Transverse colon (tissue), 4 donors: ENCODE data around the gene DERA.

Experiments used
- CTCF ChIP-seq, 5 experiments: fragments of 200-600 bp in 3 of 5; fragments of 450-650 bp in 2 of 5; sonication (generic) in 3 of 5; IDR thresholded peaks; 1 replicate in 2 of 5; 2 replicates in 3 of 5; pipeline ENCODE4 v1.5.1; 2016 to 2017; ENCODE audit warnings: antibody characterized with exemption in 5 of 5, inconsistent platforms in 3 of 5, mild to moderate bottlenecking in 2 of 5, moderate library complexity in 1 of 5
- EP300 ChIP-seq: sonication (generic); formaldehyde crosslinking; IDR thresholded peaks from one replicate; pipeline ENCODE4 v1.6.1; 2017; ENCODE audit warnings: antibody characterized with exemption, low read depth
- POLR2A ChIP-seq: fragments of 450-650 bp; IDR thresholded peaks from one replicate; pipeline ENCODE4 v1.6.1; 2016; ENCODE audit warnings: antibody characterized with exemption, mild to moderate bottlenecking, moderate library complexity
- POLR2AphosphoS5 ChIP-seq, 3 donors: sonication (generic); formaldehyde crosslinking; IDR thresholded peaks; one replicate each; pipeline ENCODE4 v1.6.1; 2016; ENCODE audit warnings: antibody characterized with exemption in 3 of 3

DNA sequence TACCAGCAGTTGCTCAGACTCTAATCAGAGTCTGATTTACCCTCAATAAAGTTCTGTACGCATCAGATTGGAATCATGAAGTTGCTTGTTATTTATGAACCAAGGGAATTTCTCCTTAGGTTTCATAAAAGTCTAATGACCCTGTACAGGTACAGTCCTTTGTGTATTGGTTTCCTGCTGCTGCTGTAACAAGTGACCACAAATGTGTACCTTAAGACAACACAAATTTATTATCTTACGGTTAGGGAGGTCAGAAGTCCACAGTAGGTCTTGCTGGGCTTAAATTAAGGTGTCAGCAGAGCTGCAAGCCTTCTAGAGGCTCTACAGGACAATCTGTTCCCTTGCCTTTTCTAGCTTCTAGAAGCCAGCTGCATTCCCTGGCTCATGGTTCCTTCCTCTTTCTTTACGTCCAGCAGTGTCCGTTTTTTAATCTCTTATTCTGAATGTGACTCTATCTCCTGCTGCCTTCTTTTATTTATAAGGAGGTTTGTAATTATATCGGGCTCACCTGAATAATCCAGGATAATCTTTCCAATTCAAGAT lies 6.7 kb upstream of the DERA start:
- no peak for TF ChIP-seq CTCF (IDR thresholded peaks at IDR 0.05)
- TF ChIP-seq POLR2A, result no peak
- TF ChIP-seq EP300, result no peak
- no peak for TF ChIP-seq POLR2AphosphoS5 (IDR thresholded peaks at IDR 0.05)
